DOHH2 (cell line): ENCODE results near the gene HTR7.

Experiments used
- CTCF ChIP-seq: fragments of 200-600 bp; sonication (generic); IDR thresholded peaks from one replicate; pipeline ENCODE4 v1.5.1; 2014; ENCODE audit warnings: antibody characterized with exemption, mild to moderate bottlenecking, low read depth, low read length; ENCODE audit not compliant: poor library complexity, severe bottlenecking
- EZH2phosphoT487 ChIP-seq: fragments of 200-600 bp; sonication (generic); IDR thresholded peaks from 2 replicates; pipeline ENCODE4 v1.6.1; 2017; ENCODE audit warnings: borderline replicate concordance, mild to moderate bottlenecking, antibody characterized with exemption, low read length, moderate library complexity, mixed read lengths

DNA sequence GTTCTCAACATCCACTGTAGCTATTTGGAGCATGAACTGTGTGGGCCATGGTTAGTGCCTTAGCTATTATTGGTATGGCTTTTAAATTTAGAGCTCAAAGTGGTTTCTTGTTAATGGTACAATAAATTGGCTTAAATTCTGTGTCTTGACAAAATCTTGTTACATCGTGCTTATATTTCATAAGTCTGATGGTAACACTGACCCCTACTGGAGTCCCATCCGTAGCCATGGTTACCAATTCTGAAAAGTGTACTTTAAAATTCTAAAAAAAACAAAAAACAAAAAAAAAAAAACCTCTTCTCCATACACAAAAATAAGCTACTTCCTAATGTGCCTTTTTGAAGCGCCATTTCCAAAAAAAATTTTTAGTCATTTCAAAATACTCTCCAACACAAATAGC lies 7.6 kb upstream of the HTR7 start:
- TF ChIP-seq CTCF (peak; percentile 56), EZH2phosphoT487 (no peak)
